GM18861 (cell line): ENCODE data around the gene FAM111B.
"Not testable (repeated sequence)": the region's sequence is repeated elsewhere in the genome, so short reads cannot be mapped to it uniquely, and the experiment has no call there.

Source experiments
- ATAC-seq: cut with Tn5 transposase; IDR thresholded peaks from one replicate; pipeline ENCODE4 v1.9.1; 2021; ENCODE audit not compliant: unreplicated experiment

Gene FAM111B

GRCh38 chr11:59106363-59107336, at the start of gene FAM111B:
Gene FAM111B (plus strand): TSS chr11:59107237. CDS start chr11:59109626, 2,389 bp downstream.
- peak; percentile 72 for ATAC-seq

GRCh38 chr11:59058120-59059033, 48.7 kb upstream of the FAM111B start:
- peak; percentile 90 for ATAC-seq

- ATAC-seq, result not testable (repeated sequence)
Measured at GRCh38 chr11:59060096-59060495, 46.9 kb upstream of the FAM111B start.

GRCh38 chr11:59062602-59063529, 44.2 kb upstream of the FAM111B start:
- ATAC-seq, result no peak

- ATAC-seq, result not testable (repeated sequence)
Measured at GRCh38 chr11:59063996-59064727, 42.9 kb upstream of the FAM111B start.

- no peak for ATAC-seq
Measured at GRCh38 chr11:59069087-59069486, 38.0 kb upstream of the FAM111B start.

GRCh38 chr11:59076876-59077571, 30.0 kb upstream of the FAM111B start:
- ATAC-seq, result peak; percentile 95

GRCh38 chr11:59078435-59078834, 28.6 kb upstream of the FAM111B start:
- ATAC-seq, result no peak

- ATAC-seq, result no peak
Measured at GRCh38 chr11:59079086-59079485, 28.0 kb upstream of the FAM111B start.

- not testable (repeated sequence) for ATAC-seq
Measured at GRCh38 chr11:59080421-59080820, 26.6 kb upstream of the FAM111B start.

- ATAC-seq, result not testable (repeated sequence)
Measured at GRCh38 chr11:59081430-59082020, 25.5 kb upstream of the FAM111B start.

- not testable (repeated sequence) for ATAC-seq
Measured at GRCh38 chr11:59086007-59086406, 21.0 kb upstream of the FAM111B start, which contains the start of gene GLYATL1B. Gene GLYATL1B (plus strand): TSS chr11:59086307. CDS start chr11:59086307, 0 bp downstream.

GRCh38 chr11:59088162-59088561, 18.9 kb upstream of the FAM111B start:
- no peak for ATAC-seq

GRCh38 chr11:59093576-59093975, 13.5 kb upstream of the FAM111B start:
- ATAC-seq, result not testable (repeated sequence)

GRCh38 chr11:59095225-59095624, 11.8 kb upstream of the FAM111B start:
- ATAC-seq, result peak; percentile 84

- ATAC-seq, result not testable (repeated sequence)
Measured at GRCh38 chr11:59095972-59096575, 11.0 kb upstream of the FAM111B start.

GRCh38 chr11:59097113-59097708, 9.8 kb upstream of the FAM111B start:
- peak; percentile 41 for ATAC-seq

- not testable (repeated sequence) for ATAC-seq
Measured at GRCh38 chr11:59097938-59098337, 9.1 kb upstream of the FAM111B start.
